T1000 (cell line): ENCODE data around the gene BTBD9.
"Not testable (repeated sequence)": the region's sequence is repeated elsewhere in the genome, so short reads cannot be mapped to it uniquely, and the experiment has no call there.

Experiments
- DNase-seq: peaks from one replicate; lab custom pipeline; 2025; ENCODE audit warnings: mixed read lengths; lab: John Stamatoyannopoulos, UW

BTBD9 gene

DNA sequence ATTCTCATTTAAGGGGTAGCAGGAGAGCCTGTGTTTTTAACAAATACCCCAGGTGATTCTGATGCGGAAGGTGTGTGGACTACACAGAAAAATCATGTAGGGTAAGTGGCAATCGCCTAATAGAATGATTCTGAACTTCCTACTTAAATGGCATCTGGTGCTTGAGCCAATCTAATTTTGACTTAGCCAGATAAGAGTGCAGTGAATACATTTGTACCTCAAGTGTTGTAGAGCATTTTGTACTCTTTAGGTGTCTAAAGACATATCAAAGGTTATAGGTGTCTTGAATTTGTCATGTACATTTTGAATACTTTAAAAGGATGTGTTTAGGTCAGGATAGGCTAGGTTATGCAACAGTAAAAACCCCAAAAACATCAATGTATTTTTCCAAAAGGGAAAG, 10.0 kb upstream of the BTBD9 start:
- DNase-seq = no peak

DNA sequence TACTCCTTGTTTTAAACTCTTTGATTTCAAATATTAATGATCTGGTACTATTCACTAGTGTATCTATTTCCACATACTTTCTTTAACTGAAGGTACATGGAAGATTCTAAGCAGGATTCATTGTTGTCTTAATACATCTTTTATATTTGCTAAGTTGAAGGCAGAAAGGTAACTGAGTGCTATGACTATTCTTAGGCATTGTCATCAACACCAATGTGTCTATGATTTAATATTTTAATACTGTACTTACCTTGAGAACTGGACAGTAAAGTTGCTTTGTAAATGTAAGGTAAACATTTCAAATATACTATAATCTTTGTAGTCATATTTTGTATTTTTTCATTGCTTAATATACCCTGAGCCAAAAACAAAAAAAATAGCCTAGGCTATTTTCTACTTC, 8.9 kb upstream of the BTBD9 start:
- DNase-seq = no peak

DNA sequence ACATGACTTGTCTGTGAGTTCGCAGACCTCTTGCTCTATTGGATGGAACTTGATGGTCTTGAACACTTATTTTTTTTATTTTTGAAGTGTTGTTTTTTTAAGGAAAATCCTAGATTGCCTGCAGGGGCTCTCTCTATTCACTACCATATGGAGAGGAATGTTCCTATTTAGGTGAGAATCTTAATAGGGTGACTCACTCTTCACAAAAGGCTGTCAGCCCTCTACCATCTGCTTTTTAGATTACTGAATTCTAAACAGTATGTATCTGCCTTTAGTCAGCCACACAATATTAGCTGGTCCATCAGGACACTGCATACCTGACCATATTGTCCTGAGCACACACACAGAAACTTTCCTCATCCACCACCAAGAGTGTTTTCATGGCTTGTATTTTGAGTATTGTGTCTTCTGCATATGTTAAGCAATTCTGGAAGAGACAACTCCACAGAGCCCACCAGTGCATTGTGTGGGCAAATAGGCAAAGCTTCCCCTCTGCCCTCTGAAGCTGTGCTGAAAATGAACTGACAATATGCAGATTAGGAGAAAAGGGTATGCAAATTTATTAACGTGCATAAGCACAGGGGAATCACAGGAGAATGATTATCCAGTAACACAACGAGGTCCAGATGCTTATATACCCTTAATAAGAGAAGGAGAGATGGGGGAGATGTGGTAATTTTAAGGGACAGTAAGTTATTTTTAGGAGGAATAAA, 6.6 kb upstream of the BTBD9 start:
- no peak for DNase-seq

- DNase-seq = no peak
Measured at GRCh38 chr6:38644951-38645350, 5.2 kb upstream of the BTBD9 start.

GRCh38 chr6:38640216-38640909, 634 bp upstream of the BTBD9 start:
- no peak for DNase-seq

DNA sequence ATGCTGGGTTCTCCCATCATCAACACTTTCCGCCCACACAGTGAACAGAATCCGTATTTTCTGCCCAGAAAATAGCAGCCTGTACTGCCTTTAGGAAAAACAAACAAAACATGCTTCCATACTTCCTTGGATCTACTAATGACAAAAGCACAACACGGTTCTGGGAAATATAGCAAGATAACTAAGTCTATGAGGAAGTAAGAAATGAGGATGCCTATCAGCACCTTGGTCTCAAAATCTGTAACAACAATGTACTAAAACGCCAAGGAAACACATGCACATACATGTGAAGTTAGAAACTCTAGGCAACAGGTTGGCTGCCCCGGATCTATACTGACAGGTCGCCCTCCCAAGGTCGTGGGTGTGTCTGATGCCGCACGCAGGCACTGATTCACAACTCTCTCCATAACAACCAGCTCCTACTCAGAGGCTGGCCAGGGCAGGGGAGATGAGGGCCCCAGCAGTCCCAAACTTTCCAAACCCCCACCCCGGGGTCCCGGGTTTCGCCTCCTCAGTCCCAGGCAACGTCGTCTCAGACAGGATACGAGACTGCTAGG, 710 bp downstream of the BTBD9 start:
- DNase-seq = no peak

DNA sequence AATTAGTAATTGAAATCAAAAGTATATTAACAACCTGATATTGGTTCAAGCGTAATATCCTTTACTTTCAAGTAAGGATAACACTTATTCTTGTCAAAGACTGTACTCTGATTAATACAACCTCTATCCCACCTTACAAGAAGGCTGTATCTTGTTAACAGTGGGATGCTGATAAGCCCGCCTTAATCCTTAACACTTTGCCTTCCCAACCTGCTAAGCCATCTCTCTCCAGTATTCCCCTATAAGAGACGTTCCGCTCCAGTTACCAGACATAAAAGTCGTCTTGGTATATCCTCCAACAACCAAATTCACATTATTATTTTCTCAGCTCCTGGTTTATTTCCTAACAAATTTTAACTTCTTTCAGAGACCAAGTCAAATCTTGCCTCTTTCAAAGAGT, 2.0 kb downstream of the BTBD9 start:
- DNase-seq = no peak

- no peak for DNase-seq
Measured at GRCh38 chr6:38636027-38636426, 3.7 kb downstream of the BTBD9 start.

DNA sequence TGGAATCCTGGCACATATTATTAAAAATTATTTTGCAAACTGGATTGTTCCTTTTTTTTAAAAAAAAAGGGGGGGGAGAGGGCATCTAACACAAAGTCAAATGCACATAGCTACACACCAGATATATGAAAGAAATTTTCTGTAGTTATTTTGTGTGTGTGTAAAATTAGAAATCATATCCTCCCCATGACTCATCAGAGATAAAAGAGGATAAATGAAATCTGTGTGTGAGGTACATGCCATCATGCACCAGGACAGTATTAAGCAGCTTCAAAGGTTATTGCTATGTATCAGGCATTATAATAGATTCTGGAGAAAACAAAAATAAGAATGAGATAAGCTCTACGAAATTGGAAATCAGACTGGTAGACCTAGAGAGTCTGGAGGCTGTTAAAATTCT, 5.2 kb downstream of the BTBD9 start:
- DNase-seq = no peak

DNA sequence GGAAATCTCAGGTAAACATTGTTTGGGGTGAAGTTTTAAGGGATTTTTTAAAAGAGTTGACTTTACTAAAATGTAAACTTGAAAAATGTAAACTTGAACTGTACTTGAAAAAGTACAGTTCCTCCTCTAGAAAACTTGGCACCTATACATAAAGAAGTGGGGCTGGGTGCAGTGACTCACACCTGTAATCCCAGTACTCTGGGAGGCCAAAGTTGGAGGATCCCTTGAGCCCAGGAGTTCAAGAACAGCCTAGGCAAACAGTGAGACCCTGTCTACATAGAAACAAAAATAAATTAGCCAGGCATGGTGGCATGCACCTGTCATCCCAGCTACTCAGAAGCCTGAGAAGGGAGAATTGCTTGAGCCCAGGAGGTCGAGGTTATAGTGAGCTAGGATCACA, 7.2 kb downstream of the BTBD9 start:
- no peak for DNase-seq

- no peak for DNase-seq
Measured at GRCh38 chr6:38631186-38631783, 8.4 kb downstream of the BTBD9 start.

DNA sequence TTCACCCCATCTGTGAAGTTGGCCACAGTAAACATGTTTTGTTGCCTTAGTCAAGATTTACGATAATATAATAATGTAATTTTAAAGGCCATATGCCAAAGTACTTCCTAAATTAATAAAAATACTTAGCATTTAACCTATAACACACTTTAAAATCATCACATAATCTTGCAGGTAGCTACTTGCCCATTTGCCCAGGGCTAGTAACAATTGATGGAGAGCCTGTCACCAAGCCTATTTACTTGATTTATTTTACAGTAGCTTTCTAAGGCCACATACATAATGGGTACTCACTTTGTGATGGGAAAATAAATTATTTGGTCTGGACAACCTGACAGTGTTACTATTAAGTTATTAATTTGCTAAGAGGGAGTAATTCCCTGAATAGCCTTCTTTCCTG, 14.5 kb downstream of the BTBD9 start:
- no peak for DNase-seq

DNA sequence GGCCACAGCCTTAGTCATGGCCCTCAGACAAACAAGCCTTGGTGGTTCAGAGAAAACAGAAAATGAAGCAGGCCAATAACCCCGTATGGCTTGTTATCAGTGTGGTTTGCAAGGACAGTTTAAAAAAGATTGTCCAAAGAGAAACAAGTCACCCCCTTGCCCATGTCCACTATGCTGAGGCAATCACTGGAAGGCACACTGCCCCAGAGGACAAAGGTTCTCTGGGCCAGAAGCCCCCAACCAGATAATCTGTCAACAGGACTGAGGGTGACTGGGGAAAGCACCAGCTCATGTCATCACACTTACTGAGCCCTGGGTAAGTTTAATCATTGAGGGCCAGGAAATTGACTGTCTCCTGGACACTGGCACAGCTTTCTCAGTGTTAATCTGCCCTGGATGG, 20.4 kb downstream of the BTBD9 start:
- DNase-seq = not testable (repeated sequence)

DNA sequence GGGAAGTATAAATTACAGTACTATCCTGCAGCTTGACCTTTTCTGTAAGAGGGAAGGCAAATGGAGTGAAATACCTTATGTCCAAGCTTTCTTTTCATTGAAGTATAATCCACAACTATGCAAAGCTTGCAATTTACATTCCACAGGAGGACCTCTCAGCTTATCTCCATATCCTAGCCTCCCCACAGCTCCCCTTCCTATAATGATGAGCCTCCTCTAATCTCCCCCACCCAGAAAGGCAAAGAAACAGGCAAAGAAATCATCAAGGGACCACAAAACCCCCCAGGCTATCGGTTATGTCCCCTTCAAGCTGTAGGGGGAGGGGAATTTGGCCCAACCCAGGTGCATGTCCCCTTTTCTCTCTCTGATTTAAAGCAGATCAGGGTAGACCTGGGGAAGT, 21.4 kb downstream of the BTBD9 start:
- not testable (repeated sequence) for DNase-seq

DNA sequence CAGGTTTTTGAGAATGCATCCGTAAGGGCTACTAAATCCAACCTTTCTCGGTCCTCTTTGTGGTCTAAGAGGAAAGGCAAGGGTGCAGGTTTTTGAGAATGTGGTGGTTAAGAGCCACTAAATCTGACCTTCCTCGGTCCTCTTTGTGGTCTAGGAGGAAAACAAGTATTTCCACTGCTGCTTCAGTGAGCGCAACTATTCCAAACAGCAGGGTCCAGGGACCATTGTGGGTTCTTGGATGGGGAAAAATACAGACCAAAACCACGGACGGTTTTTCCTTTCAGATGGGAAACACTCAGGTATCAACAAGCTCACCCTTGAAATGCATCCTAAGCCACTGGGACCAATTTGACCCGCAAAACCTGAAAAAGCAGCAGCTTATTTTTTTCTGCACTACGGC, 21.9 kb downstream of the BTBD9 start:
- no peak for DNase-seq

DNA sequence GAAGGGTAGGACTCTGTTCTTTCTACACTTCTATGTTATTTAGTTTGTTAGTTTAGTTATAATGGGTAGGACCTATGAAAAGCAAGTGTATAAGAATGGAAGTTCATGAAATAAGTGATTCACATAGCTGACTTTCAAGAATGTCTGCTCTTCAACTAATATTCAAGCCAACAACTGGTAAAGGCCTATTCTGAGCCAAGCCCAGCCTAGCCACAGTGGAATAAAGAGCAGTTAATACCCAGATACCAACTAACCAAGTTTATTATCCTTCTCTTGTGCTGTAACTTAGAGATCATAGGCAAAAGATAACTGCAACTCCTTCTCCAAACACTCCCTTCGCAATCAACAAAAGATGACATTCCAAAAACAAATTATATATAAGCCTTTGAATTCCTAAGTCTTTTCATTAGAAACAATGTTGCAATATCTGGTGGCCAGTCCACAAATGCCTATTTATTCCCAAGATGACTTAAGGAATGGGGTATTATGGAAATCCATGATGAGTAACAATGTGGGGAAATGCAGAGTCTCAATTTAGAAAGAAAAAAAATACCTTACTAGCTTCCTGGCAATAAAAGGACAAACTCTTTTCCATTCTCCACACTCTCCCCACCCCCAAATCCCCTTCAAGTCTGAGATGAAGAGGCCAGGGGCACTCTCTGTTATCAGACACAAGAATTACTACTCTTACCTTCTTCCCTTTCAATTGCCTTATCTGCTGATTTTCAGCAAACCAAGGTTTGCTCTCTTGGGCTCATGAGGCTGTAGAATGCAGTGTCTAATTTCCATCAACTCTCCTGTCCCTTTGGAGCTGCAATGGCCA, 27.4 kb downstream of the BTBD9 start:
- no peak for DNase-seq

- DNase-seq = no peak
Measured at GRCh38 chr6:38610050-38610625, 29.6 kb downstream of the BTBD9 start.

DNA sequence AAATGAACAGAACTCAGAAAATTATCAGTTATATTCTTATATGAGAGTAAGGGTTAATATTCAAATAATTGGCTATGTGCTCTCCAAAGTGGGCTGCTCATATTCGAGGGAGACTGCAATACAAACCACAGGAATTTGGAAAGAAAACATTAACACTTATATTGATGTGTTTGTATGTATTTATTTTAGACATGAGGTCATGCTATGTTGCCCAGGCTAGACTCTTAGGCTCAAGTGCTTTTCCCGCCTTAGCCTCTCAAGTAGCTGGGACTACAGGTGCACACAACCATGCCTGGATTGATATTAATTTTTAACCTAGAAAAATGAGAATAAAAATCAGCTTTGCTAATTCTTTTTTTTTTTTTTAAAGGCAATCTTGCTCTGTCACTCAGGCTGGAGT, 35.0 kb downstream of the BTBD9 start:
- DNase-seq = no peak

- DNase-seq = no peak
Measured at GRCh38 chr6:38603966-38604365, 35.8 kb downstream of the BTBD9 start.

DNA sequence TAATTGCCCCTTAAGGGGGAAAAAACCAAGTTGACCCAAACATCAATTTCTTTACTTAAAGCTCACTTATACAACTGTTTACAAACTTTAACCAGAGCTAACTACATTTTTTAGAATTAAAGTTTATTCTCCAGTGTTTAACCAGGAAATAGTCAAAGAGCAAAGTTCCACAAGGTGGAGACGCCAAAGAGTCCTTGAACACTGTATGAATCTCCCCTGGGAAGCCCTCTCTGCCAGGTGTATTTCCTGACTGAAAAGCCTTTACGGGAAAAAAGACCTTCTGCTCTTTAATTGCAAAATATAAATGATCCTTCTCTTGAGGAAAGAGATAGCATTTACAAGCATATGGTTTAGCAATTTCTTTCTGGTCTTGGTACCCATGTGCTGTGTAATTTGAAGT, 36.2 kb downstream of the BTBD9 start:
- no peak for DNase-seq

- no peak for DNase-seq
Measured at GRCh38 chr6:38599966-38600550, 39.7 kb downstream of the BTBD9 start.

DNA sequence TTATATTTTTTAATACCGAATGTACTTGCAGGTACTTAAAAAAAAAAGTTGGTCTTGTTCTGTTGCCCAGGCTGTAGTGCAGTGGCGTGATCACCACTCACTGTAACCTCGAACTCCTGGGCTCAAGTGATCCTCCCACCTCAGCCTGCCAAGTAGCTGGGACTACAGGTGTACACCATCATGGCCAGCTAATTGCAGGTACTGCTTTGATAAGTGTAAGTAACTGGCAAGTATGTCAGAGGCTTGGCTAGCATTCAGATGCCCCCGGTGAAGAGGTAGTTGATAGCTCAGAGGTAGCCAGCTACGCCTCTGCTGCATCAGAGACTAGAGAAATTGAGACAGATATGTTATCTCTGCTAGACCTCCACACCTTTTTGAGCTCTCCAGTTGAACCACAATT, 40.5 kb downstream of the BTBD9 start:
- DNase-seq = no peak
